Fibroblast of skin of abdomen (primary cell): Measurements from ENCODE around the gene DIS3L.
"Not testable (repeated sequence)": the region's sequence is repeated elsewhere in the genome, so short reads cannot be mapped to it uniquely, and the experiment has no call there.

ENCODE experiments used
- DNase-seq: peaks from one replicate; pipeline ENCODE4 v3.0.0-alpha.2; 2013

DIS3L gene

GRCh38 chr15:66278056-66278455 is 15.3 kb upstream of the DIS3L start:
- no peak for DNase-seq

DNA sequence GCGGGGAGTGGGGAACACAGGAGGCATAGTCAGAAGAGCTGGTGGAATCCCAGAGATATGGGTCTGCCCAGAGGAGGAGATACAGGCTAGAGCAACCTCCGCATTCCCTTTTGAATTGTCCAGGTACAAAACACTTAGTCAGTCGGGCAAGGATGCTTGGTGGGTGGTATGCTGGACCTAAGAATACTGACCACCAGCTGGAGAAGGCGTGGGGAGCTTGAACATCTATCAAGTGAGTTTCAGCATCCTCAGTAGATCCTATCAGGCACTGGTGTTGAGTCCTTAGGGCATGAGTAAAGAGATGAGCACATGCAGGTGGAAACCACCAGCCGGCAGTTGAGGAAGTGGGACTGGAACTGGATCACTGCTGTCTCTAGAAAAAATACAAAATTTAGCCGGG is 14.7 kb upstream of the DIS3L start:
- DNase-seq: no peak

DNA sequence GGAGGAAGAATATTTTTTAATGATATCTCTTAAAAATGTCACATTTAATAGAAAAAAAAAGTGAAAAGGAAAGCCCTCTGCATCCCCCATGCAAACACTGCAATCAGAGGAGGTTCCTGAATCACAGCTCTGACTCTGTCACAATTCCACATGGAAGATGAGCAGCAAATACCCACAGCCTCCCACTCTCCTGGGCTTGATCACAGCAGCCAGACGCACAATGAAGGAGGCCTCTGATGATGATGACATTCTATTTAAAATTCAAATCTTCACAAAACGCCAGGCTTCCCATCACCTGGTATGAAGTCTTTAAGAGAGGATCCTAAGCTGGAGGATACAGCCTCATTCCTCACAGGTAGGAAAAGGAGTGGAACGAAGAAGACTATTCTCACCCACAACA is 9.1 kb upstream of the DIS3L start:
- DNase-seq: no peak

- no peak for DNase-seq
Measured at GRCh38 chr15:66285533-66286280, 7.7 kb upstream of the DIS3L start.

- DNase-seq: peak; percentile 21
Measured at GRCh38 chr15:66287461-66288057, 5.8 kb upstream of the DIS3L start.

DNA sequence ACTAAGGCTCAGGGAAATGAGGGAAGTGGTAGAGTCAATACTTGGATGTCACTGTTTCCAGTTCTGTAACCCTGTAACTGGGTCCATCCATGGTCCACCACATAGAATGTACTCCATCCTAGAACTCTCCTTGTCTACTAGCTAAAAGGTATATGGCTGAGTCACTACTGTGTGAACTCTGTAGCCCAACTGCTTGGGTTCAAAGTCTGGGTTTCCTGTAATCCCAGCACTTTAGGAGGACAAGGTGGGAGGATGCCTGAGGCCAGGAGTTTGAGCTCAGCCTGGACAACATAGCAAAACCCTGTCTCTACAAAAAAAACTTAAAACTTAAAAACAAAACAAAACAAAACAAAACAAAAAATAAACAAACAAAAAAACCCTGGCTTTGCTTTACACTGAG is 5.3 kb upstream of the DIS3L start:
- no peak for DNase-seq

DNA sequence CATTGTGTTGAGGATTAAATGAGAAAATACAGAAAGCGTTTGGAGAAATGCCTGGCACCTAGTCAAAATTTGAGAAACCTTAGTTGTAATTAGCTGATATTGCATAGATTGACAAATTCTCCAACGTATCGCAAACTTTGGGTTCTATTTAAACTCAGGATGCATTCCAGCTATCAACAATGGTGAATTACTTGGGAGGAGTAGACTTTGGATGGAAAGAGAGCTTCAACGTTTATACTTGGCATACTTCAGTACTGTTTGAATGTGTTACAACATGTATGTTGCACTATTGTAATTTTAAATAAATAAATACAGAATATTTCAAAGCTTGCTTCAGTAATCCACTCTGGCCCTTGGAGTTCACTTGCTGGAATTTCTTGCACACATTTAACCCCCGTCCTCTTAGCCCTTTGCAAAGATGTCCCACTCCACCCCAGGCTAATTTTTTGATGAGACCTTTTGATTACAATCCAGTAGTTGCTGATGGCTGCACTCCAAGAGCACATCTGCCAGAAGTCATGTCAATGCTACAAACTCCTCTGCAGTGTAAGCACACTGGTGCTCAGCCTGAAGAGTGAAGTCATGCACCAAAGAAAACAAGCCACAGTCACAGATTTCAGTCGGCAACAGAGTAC is 4.7 kb upstream of the DIS3L start:
- DNase-seq: no peak

GRCh38 chr15:66290007-66290406 is 3.4 kb upstream of the DIS3L start:
- DNase-seq: no peak

- DNase-seq: no peak
Measured at GRCh38 chr15:66290518-66290917, 2.9 kb upstream of the DIS3L start.

GRCh38 chr15:66291816-66292570 is 1.4 kb upstream of the DIS3L start:
- peak; percentile 16 for DNase-seq

GRCh38 chr15:66292571-66293418 is 573 bp upstream of the DIS3L start:
- DNase-seq: no peak

DNA sequence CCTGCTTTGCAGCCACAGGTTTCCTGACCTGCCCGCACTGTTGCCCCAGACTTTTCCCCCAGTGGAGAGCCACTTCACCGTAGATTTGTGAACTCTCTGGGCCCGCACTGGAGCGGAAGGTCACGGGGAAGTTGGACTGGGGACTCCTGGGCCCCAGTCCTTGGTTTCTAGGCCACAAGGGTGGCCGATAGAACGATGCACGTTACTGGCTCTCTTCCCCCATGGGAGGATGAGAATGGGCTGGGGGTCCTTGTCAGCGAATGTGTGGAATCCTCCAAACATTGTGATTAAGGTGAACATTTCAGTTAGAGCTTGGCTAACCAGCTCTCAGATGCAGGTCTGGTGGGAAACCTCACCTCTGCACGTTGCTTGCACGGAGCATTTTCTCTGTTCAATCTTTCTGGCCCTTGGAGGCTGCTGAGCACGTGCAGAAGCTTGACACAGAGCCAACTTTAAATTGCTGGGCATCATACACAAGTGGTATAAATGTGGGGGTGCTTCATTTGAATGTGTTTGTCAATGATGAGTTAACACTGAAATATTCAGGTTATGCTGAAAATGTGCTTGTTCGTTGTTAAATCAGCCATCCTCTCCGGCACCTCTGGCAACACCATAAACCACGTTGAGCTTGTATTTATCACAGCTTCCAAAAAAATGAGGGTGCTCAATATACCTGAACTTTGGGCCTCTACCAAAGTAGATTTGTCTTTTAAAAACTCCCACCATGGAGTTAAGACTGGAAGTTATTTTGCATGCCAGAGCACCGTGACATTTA is 976 bp downstream of the DIS3L start:
- peak; percentile 89 for DNase-seq

- peak; percentile 41 for DNase-seq
Measured at GRCh38 chr15:66294932-66295235, 1.5 kb downstream of the DIS3L start.

GRCh38 chr15:66296186-66296585 is 2.8 kb downstream of the DIS3L start:
- DNase-seq: no peak

DNA sequence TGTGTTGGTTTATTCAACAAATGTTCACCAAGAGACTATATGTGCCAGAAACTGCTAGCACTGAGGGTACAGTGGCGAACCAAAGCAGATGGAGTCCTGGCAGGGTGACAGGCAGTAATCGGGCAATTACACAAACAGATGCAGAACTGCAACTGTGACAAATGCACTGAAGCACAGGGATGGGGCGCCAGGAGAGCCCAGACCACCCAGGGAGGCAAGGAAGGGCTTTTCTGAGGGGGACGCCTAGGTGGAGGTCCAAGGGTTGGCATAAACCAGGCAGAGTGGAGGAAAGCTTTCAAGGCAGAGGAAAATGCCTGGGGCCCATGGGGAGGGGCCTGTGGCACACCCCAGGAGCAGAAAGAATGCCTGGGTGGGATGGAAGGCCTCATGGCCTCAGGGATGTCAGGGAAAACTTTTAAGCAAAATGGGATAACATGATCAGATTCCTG is 5.5 kb downstream of the DIS3L start:
- DNase-seq: peak; percentile 10

DNA sequence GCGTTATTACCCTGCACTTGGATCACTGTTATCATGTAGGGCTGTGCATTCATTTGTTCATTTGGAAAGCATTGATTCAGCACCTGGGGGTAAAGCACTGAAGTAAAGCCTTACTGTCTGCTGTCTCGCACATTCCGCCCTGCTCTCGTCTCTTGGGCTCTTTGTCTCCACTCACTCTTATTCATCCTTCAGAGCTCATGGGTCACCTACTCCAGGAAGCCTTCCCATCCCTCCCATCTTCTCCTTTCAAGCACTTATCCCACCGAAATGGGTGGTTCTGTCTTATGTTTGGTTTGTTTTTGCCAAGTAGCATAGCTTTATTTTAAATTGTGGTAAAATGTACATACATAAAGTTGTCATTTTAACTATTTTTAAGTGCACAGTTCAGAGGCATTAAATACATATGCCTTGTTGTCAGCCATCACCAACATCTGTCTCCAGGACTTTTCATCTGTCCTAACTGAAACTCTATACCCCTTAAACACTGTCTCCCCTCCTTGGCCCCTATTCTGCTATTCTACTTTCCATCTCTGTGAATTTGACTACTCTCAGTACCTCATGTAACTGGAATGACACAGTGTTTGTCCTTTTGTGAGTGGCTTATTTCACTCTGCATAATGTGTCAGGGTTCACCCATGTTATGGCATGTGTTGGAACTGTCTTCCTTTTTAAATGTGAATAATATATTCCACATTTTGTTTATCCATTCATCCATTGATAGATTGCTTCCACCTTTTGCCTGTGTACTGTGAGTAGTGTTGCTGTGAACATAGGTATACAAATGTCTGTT is 9.3 kb downstream of the DIS3L start:
- no peak for DNase-seq

GRCh38 chr15:66304425-66304824 is 11.1 kb downstream of the DIS3L start:
- not testable (repeated sequence) for DNase-seq

- DNase-seq: no peak
Measured at GRCh38 chr15:66306381-66306780, 13.0 kb downstream of the DIS3L start.

- no peak for DNase-seq
Measured at GRCh38 chr15:66308531-66308930, 15.2 kb downstream of the DIS3L start.

GRCh38 chr15:66309828-66310227 is 16.5 kb downstream of the DIS3L start:
- no peak for DNase-seq

DNA sequence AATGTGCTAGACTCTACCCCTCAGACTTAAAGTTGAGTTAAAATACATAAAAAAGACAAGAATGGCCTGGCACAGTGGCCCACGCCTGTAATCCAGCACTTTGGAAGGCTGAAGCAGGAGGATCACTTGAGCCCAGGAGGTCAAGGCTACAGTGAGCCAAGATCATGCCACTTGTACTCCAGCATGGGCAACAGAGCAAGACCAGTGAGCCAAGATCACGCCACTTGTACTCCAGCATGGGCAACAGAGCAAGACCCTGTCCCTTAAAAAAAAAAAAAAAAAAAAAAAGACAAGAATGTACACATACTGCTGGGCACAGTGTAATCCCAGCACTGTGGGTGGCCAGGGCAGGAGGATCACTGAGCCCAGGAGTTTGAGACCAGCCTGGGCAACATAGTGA is 17.4 kb downstream of the DIS3L start:
- no peak for DNase-seq
